ENCODE results near the gene ARHGEF40.
A peak's percentile ranks its signal among the peaks of the same experiment; 100 is the strongest.

The ARHGEF40 gene

GRCh38 chr14:21096438-21096837 lies 26.3 kb downstream of the ARHGEF40 start:
- no peak for DNase-seq (ENCODE audit: insufficient read length, low spot score)
- no peak for FAIRE-seq

GRCh38 chr14:21096978-21097635 lies 27.0 kb downstream of the ARHGEF40 start:
- FAIRE-seq (no peak), DNase-seq (ENCODE audit: insufficient read length, low spot score) (no peak)

- DNase-seq (ENCODE audit: insufficient read length, low spot score): no peak
- FAIRE-seq: no peak
These were observed 27.6 kb downstream of the ARHGEF40 start for GRCh38 chr14:21097636-21098075.

- FAIRE-seq: no peak
- DNase-seq (ENCODE audit: insufficient read length, low spot score): peak; percentile 29
These were observed 28.2 kb downstream of the ARHGEF40 start, which contains the start of gene ZNF219 for GRCh38 chr14:21098076-21098891. Gene ZNF219 (minus strand): TSS chr14:21098655. CDS start chr14:21093591, 5,064 bp downstream.

- no peak for DNase-seq (ENCODE audit: insufficient read length, low spot score)
These were observed 28.9 kb downstream of the ARHGEF40 start for GRCh38 chr14:21098892-21099595.

GRCh38 chr14:21099596-21099985 lies 29.5 kb downstream of the ARHGEF40 start:
- no peak for FAIRE-seq
- no peak for DNase-seq (ENCODE audit: insufficient read length, low spot score)

More at GRCh38 chr14:21098892-21099595, 28.9 kb downstream of the ARHGEF40 start:
- FAIRE-seq: no peak

- FAIRE-seq (no peak), DNase-seq (ENCODE audit: insufficient read length, low spot score) (no peak)
These were observed 30.8 kb downstream of the ARHGEF40 start, which contains the start of gene TMEM253 for GRCh38 chr14:21100931-21101330. Gene TMEM253 (plus strand): TSS chr14:21101066. CDS start chr14:21101344, 278 bp downstream.

GRCh38 chr14:21101802-21102413 lies 31.8 kb downstream of the ARHGEF40 start:
- DNase-seq (ENCODE audit: insufficient read length, low spot score): no peak
- FAIRE-seq: no peak

GRCh38 chr14:21102521-21103410 lies 32.7 kb downstream of the ARHGEF40 start:
- FAIRE-seq (no peak), DNase-seq (ENCODE audit: insufficient read length, low spot score) (no peak)

- no peak for FAIRE-seq
- DNase-seq (ENCODE audit: insufficient read length, low spot score): no peak
These were observed 33.3 kb downstream of the ARHGEF40 start for GRCh38 chr14:21103411-21103709.

- DNase-seq (ENCODE audit: insufficient read length, low spot score) (peak; percentile 89), FAIRE-seq (no peak)
These were observed 33.8 kb downstream of the ARHGEF40 start for GRCh38 chr14:21103710-21104447.

GRCh38 chr14:21104448-21105060 lies 34.5 kb downstream of the ARHGEF40 start:
- FAIRE-seq (no peak), DNase-seq (ENCODE audit: insufficient read length, low spot score) (peak; percentile 51)

GRCh38 chr14:21105095-21105494 lies 35.0 kb downstream of the ARHGEF40 start:
- no peak for FAIRE-seq
- no peak for DNase-seq (ENCODE audit: insufficient read length, low spot score)

- FAIRE-seq (no peak), DNase-seq (ENCODE audit: insufficient read length, low spot score) (no peak)
These were observed 36.0 kb downstream of the ARHGEF40 start for GRCh38 chr14:21106176-21106497.

- peak; percentile 62 for DNase-seq (ENCODE audit: insufficient read length, low spot score)
- no peak for FAIRE-seq
These were observed 36.6 kb downstream of the ARHGEF40 start for GRCh38 chr14:21106498-21107282.

- FAIRE-seq (no peak), DNase-seq (ENCODE audit: insufficient read length, low spot score) (no peak)
These were observed 37.2 kb downstream of the ARHGEF40 start for GRCh38 chr14:21107283-21107800.

GRCh38 chr14:21108791-21109190 lies 38.7 kb downstream of the ARHGEF40 start:
- FAIRE-seq: no peak
- no peak for DNase-seq (ENCODE audit: insufficient read length, low spot score)
